ENCODE results near the gene PPP1R9B.
A peak's percentile ranks its signal among the peaks of the same experiment; 100 is the strongest.

The PPP1R9B gene, protein sequence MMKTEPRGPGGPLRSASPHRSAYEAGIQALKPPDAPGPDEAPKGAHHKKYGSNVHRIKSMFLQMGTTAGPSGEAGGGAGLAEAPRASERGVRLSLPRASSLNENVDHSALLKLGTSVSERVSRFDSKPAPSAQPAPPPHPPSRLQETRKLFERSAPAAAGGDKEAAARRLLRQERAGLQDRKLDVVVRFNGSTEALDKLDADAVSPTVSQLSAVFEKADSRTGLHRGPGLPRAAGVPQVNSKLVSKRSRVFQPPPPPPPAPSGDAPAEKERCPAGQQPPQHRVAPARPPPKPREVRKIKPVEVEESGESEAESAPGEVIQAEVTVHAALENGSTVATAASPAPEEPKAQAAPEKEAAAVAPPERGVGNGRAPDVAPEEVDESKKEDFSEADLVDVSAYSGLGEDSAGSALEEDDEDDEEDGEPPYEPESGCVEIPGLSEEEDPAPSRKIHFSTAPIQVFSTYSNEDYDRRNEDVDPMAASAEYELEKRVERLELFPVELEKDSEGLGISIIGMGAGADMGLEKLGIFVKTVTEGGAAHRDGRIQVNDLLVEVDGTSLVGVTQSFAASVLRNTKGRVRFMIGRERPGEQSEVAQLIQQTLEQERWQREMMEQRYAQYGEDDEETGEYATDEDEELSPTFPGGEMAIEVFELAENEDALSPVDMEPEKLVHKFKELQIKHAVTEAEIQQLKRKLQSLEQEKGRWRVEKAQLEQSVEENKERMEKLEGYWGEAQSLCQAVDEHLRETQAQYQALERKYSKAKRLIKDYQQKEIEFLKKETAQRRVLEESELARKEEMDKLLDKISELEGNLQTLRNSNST

DNA sequence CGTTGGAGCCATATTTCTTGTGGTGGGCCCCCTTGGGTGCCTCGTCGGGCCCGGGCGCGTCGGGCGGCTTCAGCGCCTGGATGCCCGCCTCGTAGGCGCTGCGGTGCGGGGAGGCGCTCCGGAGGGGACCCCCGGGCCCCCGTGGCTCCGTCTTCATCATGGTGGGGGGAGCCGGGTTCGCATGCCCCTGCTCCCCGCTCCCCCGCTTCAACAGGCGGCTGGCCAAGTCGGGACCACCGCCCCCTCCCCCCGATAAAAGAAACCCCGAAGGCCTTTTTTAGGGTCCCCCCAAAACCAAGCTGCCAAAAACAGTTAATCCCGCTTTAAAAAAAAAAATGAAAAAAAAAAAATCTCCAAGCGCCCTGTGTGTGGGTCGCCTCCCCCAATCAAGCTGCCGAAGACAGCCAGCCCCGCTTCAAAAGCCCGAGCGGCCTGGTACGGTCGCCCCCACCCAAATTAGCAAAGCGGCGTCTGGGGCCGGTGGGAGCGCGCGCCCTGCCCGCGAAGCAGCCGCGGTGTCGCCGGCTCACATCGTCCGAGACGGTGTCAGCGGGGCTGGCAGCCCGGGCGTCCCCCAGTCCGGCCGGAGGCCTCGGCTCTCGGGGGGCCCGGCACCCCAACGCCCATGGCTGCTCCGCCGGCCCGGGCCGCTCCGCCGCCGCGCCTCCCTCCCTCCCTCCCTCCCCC lies at the start of gene PPP1R9B:
Gene PPP1R9B (minus strand): TSS at position 324 of the 687 bp plus-strand sequence. CDS start 164 bp downstream, at position 160.
- no peak for DNase-seq

DNA sequence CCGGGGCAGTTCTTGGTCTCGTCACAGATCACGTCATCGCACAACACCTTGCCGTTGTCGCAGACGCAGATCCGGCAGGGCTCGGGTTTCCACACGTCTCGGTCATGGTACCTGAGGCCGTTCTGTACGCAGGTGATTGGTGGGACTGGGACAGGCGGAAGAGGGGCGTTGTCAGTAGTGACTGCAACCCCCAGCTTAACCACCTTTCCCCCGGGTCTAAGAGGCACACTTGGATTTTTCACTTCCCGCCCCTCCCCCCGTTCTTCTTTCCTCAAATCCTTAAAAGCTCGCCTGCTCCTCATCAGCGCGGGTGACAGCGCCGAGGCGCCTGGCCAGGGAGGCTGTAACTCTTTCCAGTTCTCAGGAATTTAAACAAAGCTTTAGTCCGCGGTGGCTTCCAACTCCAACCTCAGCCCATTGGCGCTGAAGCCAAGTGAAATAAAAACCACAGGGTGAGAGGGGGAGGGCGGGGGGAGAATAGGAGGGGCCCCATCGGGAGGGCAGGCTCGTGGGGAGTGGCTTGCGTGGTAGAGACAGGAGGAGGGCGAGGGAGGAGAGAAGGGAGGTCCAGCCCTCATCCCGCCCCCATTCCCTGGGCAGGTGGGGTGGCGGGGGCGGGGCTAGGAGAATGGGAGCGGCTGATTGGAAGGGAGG lies 49.5 kb upstream of the PPP1R9B start:
- DNase-seq = peak; percentile 67

DNA sequence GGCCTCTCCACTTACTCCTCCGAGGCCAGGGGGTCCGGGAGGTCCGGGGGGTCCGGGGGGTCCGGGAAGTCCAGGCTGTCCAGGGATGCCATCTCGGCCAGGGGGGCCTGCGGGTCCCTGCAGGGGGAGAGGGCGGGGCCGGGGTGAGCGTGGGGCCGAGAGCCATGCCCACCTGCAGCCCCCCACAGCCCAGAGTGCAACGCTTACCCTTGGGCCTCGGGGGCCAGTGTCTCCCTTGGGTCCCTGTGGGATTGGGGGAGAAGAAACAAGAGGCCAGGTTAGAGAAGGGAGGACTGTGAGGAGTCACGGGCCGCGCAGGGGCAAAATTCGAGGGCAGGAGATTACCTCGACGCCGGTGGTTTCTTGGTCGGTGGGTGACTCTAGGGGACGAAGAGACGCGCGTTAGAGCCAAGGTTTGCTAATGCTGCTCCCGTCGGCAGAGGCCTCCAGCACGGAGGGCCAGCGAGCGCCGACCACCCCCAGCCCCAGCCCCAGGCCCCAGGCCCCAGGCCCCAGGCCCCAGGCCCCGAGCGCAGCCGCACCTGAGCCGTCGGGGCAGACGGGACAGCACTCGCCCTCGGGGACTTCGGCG lies 48.8 kb upstream of the PPP1R9B start:
- DNase-seq = no peak

DNA sequence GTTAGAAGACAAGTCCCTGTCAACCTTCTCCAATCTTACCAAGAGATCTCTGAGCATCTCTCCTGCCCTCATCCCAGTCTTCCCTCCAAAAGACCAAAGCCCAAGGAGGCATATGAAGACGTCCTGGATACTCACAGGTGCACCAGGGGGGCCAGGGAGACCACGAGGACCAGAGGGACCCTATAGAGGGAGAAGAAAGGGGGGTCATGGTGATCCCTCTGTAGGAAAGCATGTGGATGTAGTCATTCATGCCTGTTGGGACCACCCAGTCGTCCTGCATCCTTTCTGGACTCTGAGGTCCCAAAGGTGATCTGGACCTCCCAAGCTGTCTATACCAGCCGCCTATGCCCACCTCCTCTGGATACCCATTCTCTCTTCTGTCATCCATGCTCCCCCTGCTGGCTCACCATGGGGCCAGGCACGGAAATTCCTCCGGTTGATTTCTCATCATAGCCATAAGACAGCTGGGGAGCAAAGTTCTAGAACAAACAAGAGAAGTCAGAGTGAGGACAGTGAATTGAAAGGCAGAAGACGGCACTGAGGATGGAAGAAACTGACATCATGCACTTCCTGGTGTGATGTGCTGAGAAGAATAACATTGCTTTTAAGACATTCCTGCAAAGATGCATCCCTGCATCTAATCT lies 47.7 kb upstream of the PPP1R9B start:
- peak; percentile 39 for DNase-seq

DNA sequence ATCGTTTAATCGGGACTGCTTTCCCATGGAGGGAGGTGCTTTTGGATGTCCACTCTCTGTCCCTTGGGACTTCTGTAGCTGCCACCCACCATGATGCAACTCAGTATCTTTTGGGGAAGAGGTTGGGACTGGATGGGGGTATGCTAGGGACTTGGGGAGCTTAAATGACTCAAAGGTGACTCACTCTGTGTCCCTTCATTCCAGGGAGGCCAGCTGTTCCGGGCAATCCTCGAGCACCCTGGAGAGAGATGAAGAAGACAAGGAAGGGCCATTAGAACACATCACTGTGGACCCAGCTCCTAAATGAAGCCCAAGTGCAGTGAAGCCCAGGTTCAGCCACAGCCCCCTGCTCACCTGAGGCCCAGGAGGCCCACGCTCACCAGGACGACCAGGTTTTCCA lies 46.3 kb upstream of the PPP1R9B start:
- DNase-seq = no peak

DNA sequence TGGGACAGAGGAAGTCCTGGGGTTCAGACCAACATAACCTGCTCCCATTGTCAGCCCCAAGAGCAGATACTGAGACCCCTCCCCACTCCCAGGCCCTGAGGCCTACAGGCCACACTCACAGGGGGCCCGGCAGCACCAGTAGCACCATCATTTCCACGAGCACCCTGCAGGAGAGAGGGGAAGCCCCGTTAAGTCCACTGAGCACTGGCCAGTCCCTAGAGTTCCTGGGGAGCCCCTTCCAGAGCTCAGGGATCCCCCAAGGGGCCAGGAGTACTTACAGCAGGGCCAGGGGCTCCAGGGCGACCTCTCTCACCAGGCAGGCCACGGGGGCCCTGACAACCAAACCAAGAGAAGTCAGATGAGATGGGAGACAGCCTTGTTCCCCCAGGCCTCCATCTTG lies 45.6 kb upstream of the PPP1R9B start:
- DNase-seq = no peak

DNA sequence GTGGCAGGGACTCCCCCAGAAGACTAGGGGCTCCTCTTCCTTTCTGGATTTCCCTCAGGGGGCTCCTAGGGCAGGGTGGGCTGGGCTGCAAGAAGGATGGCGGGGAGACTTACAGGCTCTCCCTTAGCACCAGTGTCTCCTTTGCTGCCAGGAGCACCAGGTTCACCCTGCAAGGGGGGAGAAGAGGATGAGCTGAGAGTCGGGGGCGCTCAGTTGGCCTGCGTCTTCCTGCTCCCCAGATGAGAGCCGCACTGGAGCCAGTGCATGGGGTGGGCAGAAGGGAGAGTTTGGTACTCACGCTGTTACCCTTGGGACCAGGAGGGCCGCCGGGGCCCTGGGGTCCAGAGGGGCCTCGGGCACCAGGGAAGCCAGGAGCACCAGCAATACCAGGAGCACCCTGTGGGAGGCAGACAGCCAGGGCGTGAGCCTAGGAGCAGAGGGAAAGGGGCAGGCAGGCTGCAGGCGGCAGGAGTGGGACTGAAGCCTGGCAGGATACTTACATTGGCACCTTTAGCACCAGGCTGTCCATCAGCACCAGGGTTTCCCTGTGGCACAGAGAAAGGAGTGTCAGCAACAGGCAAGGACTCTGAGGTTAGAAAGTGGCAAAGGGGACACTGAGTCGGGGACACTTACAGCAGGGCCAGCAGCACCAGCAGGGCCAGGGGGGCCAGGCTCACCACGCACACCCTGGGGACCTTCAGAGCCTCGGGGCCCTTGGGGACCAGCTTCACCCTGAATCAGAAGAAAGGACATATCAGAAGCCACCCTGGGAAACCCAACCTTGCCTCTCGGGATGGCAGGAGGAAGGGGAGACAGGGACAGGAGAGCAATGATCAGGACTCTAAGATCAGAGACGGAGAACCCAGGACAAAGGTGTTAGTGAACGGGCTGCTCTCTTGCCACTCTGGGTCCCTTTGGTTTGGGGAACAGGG lies 44.7 kb upstream of the PPP1R9B start:
- no peak for DNase-seq

DNA sequence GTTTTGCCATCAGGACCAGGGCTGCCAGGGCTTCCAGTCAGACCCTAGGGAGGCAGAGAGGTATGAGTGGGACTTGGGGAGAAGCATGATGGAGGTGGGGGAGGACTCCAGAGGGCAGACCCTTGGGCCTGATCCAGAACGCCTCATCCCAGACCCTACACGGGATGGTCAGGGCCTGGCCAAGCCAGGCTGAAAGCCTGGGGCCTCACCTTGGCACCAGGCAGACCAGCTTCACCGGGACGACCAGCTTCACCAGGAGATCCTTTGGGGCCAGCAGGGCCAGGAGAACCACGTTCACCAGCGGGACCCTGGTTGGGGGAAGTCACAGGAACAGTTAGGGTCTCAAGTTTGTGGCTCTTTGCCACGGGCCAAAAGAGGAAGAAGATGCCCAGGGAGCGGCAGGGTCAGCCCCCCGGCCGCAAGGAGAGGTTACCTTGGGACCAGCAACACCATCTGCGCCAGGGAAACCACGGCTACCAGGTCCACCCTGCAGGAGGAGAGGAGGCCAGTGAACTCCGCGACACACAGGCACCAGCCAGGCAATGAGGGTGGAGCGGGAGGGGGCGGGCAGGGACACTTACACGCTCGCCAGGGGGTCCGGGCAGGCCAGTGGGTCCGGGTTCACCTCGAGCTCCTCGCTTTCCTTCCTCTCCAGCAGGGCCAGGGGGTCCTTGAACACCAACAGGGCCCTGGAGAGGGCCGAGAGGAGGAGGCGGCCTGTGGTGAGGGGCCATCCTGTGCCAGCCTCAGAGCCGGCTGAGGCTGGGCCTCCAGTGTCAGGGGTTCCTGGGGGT lies 43.9 kb upstream of the PPP1R9B start:
- DNase-seq = no peak

DNA sequence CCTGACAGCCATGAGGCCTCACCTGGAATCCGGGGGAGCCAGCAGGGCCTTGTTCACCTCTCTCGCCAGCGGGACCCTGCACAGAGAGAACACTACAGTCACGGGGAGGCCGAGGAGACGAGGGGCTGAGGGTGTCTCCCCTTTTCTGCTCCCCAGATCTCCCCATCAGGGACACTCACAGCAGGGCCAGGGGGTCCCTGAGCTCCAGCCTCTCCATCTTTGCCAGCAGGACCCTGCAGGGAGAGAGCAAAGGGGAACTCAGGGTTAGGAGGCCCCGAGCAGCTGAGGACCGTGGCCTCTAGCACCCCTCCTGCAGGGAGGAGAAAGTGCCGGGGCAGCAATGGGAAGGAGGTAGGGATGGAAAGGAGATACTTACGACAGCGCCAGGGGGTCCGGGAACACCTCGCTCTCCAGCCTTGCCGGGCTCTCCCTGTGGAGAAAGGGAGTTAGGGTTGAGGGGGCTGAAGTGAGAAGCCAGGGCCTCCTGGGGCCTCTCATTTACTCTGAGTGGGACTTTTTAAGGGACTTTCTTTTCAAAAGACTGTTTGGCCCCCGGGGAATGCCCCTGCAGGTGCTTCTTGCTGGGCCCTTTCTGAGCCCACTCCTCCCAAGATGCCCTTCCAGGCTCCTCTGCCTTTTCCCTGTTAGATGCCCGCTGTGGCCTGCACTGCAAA lies 42.3 kb upstream of the PPP1R9B start:
- no peak for DNase-seq

DNA sequence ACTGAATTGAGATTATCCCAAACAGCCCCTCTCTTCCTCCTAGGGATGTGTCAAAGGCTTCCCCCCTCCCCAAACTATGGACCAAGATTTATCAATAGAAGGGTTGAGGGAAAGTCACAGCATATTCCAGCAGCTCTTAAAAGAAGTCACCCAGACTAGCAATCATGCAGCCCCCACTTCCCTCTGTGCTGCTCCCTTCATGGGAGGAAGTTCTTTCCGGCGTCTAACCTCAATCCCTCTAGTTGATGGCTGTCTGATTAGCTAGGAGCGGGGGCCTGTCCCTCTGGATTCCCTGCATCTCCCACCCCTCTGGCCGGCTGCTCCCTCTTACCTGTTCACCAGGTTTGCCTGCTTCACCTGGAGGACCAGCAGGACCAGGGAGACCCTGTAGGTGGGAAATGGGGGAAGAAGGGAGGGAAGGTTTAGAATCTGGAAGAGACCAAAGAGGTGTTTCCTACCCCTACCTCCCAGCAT lies 41.7 kb upstream of the PPP1R9B start:
- no peak for DNase-seq

DNA sequence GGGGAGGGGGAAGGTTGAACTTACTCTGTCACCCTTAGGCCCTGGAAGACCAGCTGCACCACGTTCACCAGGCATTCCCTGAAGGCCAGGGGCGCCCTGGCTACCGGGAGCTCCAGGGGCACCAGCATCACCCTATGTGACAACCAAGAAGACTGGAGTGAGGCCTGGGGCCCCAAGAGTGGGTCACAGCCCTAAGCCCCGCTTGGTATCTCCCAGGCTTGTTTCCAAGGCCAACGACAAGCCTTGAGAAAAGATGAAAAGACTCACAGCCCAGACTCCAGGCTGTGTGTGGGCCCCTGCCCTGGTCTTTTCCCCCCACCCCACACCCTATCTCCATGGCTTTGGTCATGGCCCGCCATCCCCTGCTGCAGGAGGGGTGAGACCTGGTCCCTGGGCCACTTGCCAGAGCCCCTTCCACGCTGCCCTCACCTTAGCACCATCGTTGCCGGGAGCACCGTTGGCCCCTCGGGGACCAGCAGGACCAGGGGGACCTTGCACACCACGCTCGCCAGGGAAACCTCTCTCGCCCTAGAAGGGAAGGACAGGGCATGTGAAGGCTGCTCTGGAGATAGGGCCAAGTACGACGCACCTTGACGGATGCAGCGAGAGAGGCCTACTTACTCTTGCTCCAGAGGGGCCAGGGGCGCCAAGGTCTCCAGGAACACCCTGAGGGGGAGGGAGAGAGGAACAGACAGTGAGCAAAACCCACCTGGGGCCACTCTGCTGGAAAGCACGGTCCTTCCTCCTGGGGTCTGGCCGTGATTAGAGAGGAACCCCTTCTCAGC lies 41.1 kb upstream of the PPP1R9B start:
- DNase-seq = no peak

DNA sequence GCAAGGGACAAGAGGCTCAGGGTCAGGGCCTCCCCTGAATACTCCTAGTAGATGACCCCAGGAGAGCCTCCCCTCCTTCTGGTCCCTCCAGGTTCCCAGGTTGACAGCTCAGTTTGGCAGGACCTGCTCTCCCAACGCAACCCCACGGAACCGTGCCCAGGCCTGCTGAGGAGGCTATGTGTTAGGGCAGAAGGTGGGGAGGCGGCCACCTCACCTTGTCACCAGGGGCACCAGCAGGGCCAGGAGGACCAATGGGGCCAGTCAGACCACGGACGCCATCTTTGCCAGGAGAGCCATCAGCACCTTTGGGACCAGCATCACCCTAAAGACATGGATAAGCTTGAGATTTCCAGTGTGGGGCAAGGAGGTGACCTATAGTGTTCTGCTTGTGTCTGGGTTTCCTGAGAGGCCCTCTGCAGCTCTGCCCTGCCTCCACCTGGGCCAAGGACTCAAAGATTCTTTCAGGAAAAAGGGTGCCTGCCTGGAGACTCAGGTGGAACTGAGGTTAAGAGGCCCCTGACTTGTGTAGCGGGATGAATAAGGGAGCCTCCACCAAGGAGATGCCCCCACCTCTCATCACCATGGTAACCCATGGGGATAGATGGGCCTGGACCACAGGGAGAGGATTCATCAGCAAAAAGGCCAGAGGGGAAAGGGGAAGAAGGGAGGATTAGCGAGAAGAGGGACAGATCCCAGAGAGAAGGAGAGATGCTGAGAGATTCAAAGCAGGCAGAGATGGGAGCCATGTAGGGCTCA lies 40.3 kb upstream of the PPP1R9B start:
- DNase-seq = no peak

DNA sequence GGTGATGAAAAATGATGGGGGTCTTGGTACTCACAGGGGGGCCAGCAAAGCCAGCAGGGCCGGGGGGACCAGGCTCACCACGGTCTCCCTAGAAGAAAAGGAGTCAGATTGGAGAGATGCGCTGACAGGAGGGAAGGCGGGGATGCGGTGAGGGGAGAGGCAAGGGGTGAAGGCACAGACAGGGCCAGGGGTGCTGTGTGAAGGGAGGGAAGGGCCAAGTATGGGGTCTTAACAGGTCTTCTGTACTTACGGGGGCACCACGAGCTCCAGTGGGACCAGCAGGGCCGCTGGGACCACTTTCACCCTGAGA lies 39.8 kb upstream of the PPP1R9B start:
- DNase-seq = no peak

DNA sequence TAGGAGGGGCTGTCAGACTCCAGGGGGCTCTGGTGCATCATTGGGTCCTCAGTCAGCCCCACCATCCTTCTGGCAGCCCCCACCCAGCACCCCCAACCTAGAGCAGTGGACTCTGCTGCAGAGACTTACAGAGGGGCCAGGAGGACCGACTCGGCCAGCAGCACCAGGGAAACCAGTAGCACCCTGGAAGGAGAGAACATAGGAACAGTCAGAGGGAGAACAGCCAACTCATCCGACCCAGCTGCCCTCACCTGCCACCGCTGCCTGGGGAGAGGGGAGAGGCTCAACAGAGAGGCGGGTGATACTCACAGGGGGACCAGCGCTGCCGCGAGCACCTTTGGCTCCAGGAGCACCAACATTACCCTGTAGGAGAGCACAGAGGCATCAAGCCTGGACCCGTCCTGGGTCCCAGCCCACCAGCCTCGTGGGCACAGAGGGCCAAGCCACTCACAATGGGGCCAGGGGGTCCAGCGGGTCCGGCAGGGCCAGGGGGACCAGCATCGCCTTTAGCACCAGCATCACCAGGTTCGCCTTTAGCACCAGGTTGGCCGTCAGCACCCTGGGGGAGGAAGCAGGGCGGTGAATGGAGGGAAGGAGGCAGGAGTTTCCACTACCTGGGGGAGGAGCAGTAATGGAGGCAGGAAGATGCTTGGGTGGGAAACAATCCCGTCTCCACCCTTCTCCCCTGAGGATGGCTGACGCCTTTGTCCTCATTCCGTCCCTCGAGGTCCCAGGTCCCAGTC lies 39.2 kb upstream of the PPP1R9B start:
- no peak for DNase-seq

DNA sequence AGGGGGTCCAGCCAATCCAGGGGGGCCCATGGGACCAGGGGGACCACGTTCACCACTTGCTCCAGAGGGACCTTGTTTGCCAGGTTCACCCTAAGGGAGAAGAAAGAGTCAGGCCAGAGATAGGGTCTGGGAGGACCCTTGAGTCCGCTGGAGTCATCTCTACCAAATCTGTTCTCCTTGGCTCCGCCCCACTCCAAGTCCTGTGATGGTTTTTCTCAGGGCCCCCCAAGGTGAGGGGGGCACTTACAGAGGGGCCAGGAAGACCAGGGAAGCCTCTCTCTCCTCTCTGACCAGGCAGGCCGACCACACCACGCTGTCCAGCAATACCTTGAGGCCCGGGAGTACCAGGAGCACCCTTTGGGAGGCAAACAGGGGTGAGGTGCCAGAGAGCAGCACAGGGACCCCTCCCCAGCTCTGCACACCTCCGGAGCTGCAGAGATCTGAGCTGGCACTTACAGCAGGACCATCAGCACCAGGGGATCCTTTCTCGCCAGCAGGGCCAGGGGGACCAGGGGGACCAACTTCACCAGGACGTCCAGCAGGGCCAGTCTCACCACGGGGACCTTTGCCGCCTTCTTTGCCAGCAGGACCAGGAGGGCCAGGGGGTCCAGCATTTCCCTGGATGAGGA lies 38.6 kb upstream of the PPP1R9B start:
- no peak for DNase-seq

DNA sequence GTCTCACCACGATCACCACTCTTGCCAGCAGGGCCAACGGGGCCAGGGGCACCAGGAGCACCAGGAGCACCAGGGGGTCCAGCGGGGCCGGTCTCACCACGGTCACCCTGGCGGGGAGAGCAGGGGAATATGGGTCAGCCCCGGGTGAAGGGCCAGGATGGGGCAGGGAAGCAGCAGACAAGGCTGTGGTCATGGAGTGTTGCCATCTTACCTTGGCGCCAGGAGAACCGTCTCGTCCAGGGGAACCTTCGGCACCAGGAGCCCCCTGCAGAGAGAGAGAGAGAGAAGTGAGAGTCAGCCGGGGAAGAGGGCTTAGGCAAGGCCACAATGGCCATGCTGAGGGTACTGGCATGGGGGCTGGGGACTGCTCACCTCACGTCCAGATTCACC lies 38.0 kb upstream of the PPP1R9B start:
- no peak for DNase-seq
